Neuronal stem cell (in vitro differentiated cells): ENCODE data around the gene CASP9.

Experiments used
- DNase-seq: peaks from one replicate; pipeline ENCODE4 v3.0.0-alpha.2; 2013; ENCODE audit warnings: low spot score
- H2AFZ ChIP-seq: one replicate; pipeline ENCODE4 v1.6.1; 2013; ENCODE audit warnings: mild to moderate bottlenecking, low read length, inconsistent platforms
- H2AK5ac ChIP-seq: 2 replicates; pipeline ENCODE4 v1.6.1; 2013; ENCODE audit warnings: low read depth, mild to moderate bottlenecking, inconsistent platforms, low read length, moderate library complexity, mixed read lengths
- H2BK120ac ChIP-seq: 2 replicates; pipeline ENCODE4 v1.6.1; 2013; ENCODE audit warnings: low read depth, mild to moderate bottlenecking, inconsistent platforms, low read length, moderate library complexity, mixed read lengths
- H2BK12ac ChIP-seq: one replicate; pipeline ENCODE4 v1.6.1; 2013; ENCODE audit warnings: low read length, inconsistent platforms
- H2BK15ac ChIP-seq: 2 replicates; pipeline ENCODE4 v1.6.1; 2013; ENCODE audit warnings: mild to moderate bottlenecking, low read length, inconsistent platforms, mixed read lengths
- H2BK5ac ChIP-seq: one replicate; pipeline ENCODE4 v1.6.1; 2013; ENCODE audit warnings: inconsistent platforms, mild to moderate bottlenecking, low read length, moderate library complexity
- H3K14ac ChIP-seq: one replicate; pipeline ENCODE4 v1.6.1; 2013; ENCODE audit warnings: low read length, inconsistent platforms
- H3K18ac ChIP-seq: 2 replicates; pipeline ENCODE4 v1.6.1; 2013; ENCODE audit warnings: low read length, inconsistent platforms
- H3K23ac ChIP-seq: 2 replicates; pipeline ENCODE4 v1.6.1; 2013; ENCODE audit warnings: low read depth, mild to moderate bottlenecking, mixed read lengths, low read length, inconsistent platforms; ENCODE audit not compliant: poor library complexity
- H3K27ac ChIP-seq: replicated peaks from 3 replicates; pipeline ENCODE4 v1.5.1; 2013; ENCODE audit warnings: low read length, inconsistent platforms
- H3K27me3 ChIP-seq, 3 experiments: 2 replicates each; pipeline ENCODE4 v1.6.1; 2013; ENCODE audit warnings: low read length in 3 of 3, mild to moderate bottlenecking in 2 of 3, inconsistent platforms in 1 of 3, low read depth in 1 of 3, mixed read lengths in 1 of 3, moderate library complexity in 1 of 3; ENCODE audit not compliant: control insufficient read depth in 3 of 3, insufficient read depth in 3 of 3
- H3K36me3 ChIP-seq, 2 donors: replicated peaks in 1 of 2; 2 replicates each; pipeline ENCODE4 v1.6.1; 2013; ENCODE audit warnings: low read length in 2 of 2; ENCODE audit not compliant: control insufficient read depth in 2 of 2, insufficient read depth in 2 of 2
- H3K4ac ChIP-seq: 2 replicates; pipeline ENCODE4 v1.6.1; 2013; ENCODE audit warnings: inconsistent platforms, mild to moderate bottlenecking, low read length, moderate library complexity
- H3K4me1 ChIP-seq, 2 donors: 1 replicate in 1 of 2; 2 replicates in 1 of 2; pipeline ENCODE4 v1.6.1; 2013; ENCODE audit warnings: low read length in 2 of 2, low read depth in 1 of 2; ENCODE audit not compliant: control insufficient read depth in 2 of 2, insufficient read depth in 1 of 2
- H3K4me2 ChIP-seq: one replicate; pipeline ENCODE4 v1.6.1; 2013; ENCODE audit warnings: mild to moderate bottlenecking, low read length, inconsistent platforms; ENCODE audit not compliant: insufficient read depth, poor library complexity, severe bottlenecking
- H3K4me3 ChIP-seq, 2 donors: 2 replicates each; pipeline ENCODE4 v1.5.1; 2013; ENCODE audit warnings: low read length in 2 of 2, mild to moderate bottlenecking in 2 of 2, inconsistent platforms in 1 of 2, moderate library complexity in 1 of 2
- H3K79me1 ChIP-seq: one replicate; pipeline ENCODE4 v1.6.1; 2013; ENCODE audit warnings: low read depth, mild to moderate bottlenecking, inconsistent platforms, low read length, moderate library complexity
- H3K9ac ChIP-seq: one replicate; pipeline ENCODE4 v1.6.1; 2013; ENCODE audit warnings: mild to moderate bottlenecking, low read depth, low read length, inconsistent platforms; ENCODE audit not compliant: poor library complexity
- H3K9me3 ChIP-seq, 2 donors: replicated peaks in 1 of 2; 2 replicates each; pipeline versions ENCODE3 to v1.6.1; 2013; ENCODE audit warnings: low read length in 2 of 2, mild to moderate bottlenecking in 2 of 2, inconsistent platforms in 1 of 2, low read depth in 1 of 2, mixed read lengths in 1 of 2, moderate library complexity in 1 of 2; ENCODE audit not compliant: control insufficient read depth in 2 of 2, insufficient read depth in 1 of 2
- H4K8ac ChIP-seq: one replicate; pipeline ENCODE4 v1.6.1; 2013; ENCODE audit warnings: low read depth, mild to moderate bottlenecking, inconsistent platforms, low read length, moderate library complexity
- H4K91ac ChIP-seq: one replicate; pipeline ENCODE4 v1.6.1; 2013; ENCODE audit warnings: low read length, low read depth, mild to moderate bottlenecking, inconsistent platforms; ENCODE audit not compliant: poor library complexity
- WGBS, 2 donors: extraction: QIAGEN DNeasy Blood & Tissue Kit; methylation state at CpG; one replicate each; pipeline ENCODE4 v1.1.7; 2013; ENCODE audit warnings: missing lambda C conversion rate in 2 of 2, mixed read lengths in 1 of 2; ENCODE audit not compliant: insufficient read length in 2 of 2, insufficient replicate concordance in 1 of 2; ENCODE audit errors: extremely low coverage in 2 of 2; 5-methylcytosine and 5-hydroxymethylcytosine counted together

CASP9 gene

GRCh38 chr1:15451014-15451722, 72.8 kb downstream of the CASP9 start:
- Histone ChIP-seq H3K14ac (no peak overlapping the region), H2AFZ (no peak overlapping the region), H3K4me1 (no peaks in the 10 kb centered on the region), H3K9ac (no peak overlapping the region), H3K27ac (no peak overlapping the region), H2BK5ac (no peak overlapping the region), H2BK15ac (no peak overlapping the region), H3K18ac (no peak overlapping the region), H4K91ac (no peak overlapping the region), H3K4ac (no peak overlapping the region), H3K4me2 (no peak overlapping the region), H3K23ac (no peak overlapping the region), H4K8ac (no peak overlapping the region), H3K79me1 (no peaks in the 10 kb centered on the region), H3K4me3 (peak overlapping the region in 1 of 2 donors; percentile 44), H2BK120ac (no peak overlapping the region), H2BK12ac (no peak overlapping the region), H2AK5ac (no peak overlapping the region), H3K36me3 (no peaks in the 10 kb centered on the region), H3K9me3 (peaks cover 3 to 8% of the 10 kb centered on the region in 2 donors), H3K27me3 (peaks cover 0 to 10% (median 0%) of the 10 kb centered on the region in 3 experiments)
- no peak for DNase-seq
- no CpG with 5 or more reads among the region's 6 CpGs for WGBS, 2 donors

- no peak overlapping the region for H3K4ac ChIP-seq
- peaks cover 0 to 7% (median 0%) of the 10 kb centered on the region in 3 experiments for H3K27me3 ChIP-seq
- WGBS, 2 donors: no CpG with 5 or more reads among the region's 3 CpGs
- no peak overlapping the region for H2BK12ac ChIP-seq
- H3K4me3 ChIP-seq: no peak overlapping the region
- H3K9me3 ChIP-seq: peaks cover 3 to 8% of the 10 kb centered on the region in 2 donors
- no peak overlapping the region for H3K27ac ChIP-seq
- H3K36me3 ChIP-seq: no peaks in the 10 kb centered on the region
- H2AK5ac ChIP-seq: no peak overlapping the region
- no peak overlapping the region for H4K8ac ChIP-seq
- no peak overlapping the region for H3K18ac ChIP-seq
- no peak overlapping the region for H2AFZ ChIP-seq
- H2BK15ac ChIP-seq: no peak overlapping the region
- H2BK120ac ChIP-seq: no peak overlapping the region
- H3K4me2 ChIP-seq: no peak overlapping the region
- no peak overlapping the region for H3K9ac ChIP-seq
- no peaks in the 10 kb centered on the region for H3K4me1 ChIP-seq
- no peak for DNase-seq
- no peak overlapping the region for H3K14ac ChIP-seq
- H3K23ac ChIP-seq: no peak overlapping the region
- H4K91ac ChIP-seq: no peak overlapping the region
- no peak overlapping the region for H2BK5ac ChIP-seq
- H3K79me1 ChIP-seq: no peaks in the 10 kb centered on the region
These were observed 74.4 kb downstream of the CASP9 start for GRCh38 chr1:15449567-15449966.

GRCh38 chr1:15448877-15449462, 75.0 kb downstream of the CASP9 start:
- H3K4me1 ChIP-seq: no peaks in the 10 kb centered on the region
- WGBS, 2 donors: no CpG with 5 or more reads among the region's 3 CpGs
- no peak overlapping the region for H2BK15ac ChIP-seq
- no peak overlapping the region for H3K4me3 ChIP-seq
- H4K8ac ChIP-seq: no peak overlapping the region
- H2AK5ac ChIP-seq: no peak overlapping the region
- no peak for DNase-seq
- H2BK120ac ChIP-seq: no peak overlapping the region
- no peak overlapping the region for H3K9ac ChIP-seq
- no peak overlapping the region for H3K14ac ChIP-seq
- no peak overlapping the region for H2BK12ac ChIP-seq
- no peak overlapping the region for H2AFZ ChIP-seq
- H3K27ac ChIP-seq: no peak overlapping the region
- H3K4ac ChIP-seq: no peak overlapping the region
- no peaks in the 10 kb centered on the region for H3K36me3 ChIP-seq
- peaks cover 3 to 8% of the 10 kb centered on the region in 2 donors for H3K9me3 ChIP-seq
- H3K79me1 ChIP-seq: no peaks in the 10 kb centered on the region
- no peak overlapping the region for H2BK5ac ChIP-seq
- H3K4me2 ChIP-seq: no peak overlapping the region
- H3K18ac ChIP-seq: no peak overlapping the region
- H3K27me3 ChIP-seq: peaks cover 0 to 7% (median 0%) of the 10 kb centered on the region in 3 experiments
- H4K91ac ChIP-seq: no peak overlapping the region
- no peak overlapping the region for H3K23ac ChIP-seq

- Histone ChIP-seq H2BK5ac (no peak overlapping the region), H3K27ac (no peak overlapping the region), H2AK5ac (no peak overlapping the region), H4K8ac (no peak overlapping the region), H2BK12ac (no peak overlapping the region), H2BK120ac (no peak overlapping the region), H3K18ac (no peak overlapping the region), H3K4me1 (no peaks in the 10 kb centered on the region), H2BK15ac (no peak overlapping the region), H3K4me3 (no peak overlapping the region), H3K36me3 (no peaks in the 10 kb centered on the region), H3K4me2 (no peak overlapping the region), H3K27me3 (peaks cover 0 to 22% (median 0%) of the 10 kb centered on the region in 3 experiments), H3K23ac (no peak overlapping the region), H3K4ac (no peak overlapping the region), H3K9ac (no peak overlapping the region), H2AFZ (no peak overlapping the region), H3K14ac (no peak overlapping the region), H4K91ac (no peak overlapping the region), H3K79me1 (no peaks in the 10 kb centered on the region), H3K9me3 (peaks cover 0 to 8% of the 10 kb centered on the region in 2 donors)
- no peak for DNase-seq
- no CpG with 5 or more reads among the region's 4 CpGs for WGBS, 2 donors
These were observed 77.8 kb downstream of the CASP9 start for GRCh38 chr1:15446212-15446611.
